GM19193 (cell line): ENCODE measurements around the gene FAM53B.
A peak's percentile ranks its signal among the peaks of the same experiment; 100 is the strongest.

ENCODE experiments used
- POLR2A ChIP-seq: IDR thresholded peaks from 4 replicates; pipeline ENCODE4 v1.6.1; 2011; ENCODE audit not compliant: insufficient read depth, insufficient read length; ENCODE audit errors: extremely low read depth

The FAM53B gene

GRCh38 chr10:124663228-124663627 lies 81.0 kb downstream of the FAM53B start:
- no peak for TF ChIP-seq POLR2A

DNA sequence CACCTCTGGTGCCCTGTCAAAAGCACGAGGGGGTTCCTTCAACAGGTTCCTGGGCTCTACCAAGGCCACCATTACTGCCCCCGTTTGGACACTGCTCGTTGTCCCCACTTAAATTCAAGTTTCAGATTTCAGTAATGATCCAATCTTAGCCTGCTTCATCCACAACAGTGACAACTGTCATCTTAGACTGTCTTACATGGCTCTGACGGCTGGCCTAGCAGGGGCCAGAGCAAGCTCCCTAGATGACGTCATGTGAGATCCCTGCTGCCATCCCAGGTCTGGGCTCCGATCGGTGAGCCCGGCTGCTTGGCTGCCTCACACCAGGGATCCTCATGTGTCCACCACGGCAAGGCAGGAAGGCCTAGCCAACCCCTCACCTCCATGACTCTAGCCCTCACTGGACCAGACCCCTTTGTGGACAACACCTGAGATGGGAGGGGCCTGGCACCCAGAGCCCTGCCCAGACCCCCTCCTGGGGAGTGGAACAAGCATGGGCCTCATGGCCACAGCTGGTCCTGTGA lies 82.5 kb downstream of the FAM53B start:
- TF ChIP-seq POLR2A = no peak

- no peak for TF ChIP-seq POLR2A
These were observed 83.6 kb downstream of the FAM53B start for GRCh38 chr10:124660404-124661125.

DNA sequence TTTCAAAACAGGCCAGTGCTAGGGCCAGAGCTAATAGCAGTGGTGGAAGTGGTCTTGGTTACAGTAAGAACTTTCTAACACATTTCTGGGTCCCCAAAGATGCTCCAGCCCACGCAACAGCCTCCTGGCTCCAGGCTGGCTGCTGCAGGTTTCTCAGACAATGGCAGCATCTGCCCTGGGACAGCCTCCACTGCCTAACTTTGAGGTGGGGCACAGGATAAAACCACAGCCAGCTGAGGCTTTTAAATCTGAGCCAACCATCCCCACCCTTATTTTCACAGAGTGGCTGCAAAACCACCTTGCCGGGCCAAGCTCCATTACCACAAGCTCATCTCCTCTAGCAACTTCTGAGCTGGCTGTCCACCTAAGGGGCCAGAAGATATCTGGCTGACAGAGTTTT lies 84.8 kb downstream of the FAM53B start:
- no peak for TF ChIP-seq POLR2A

GRCh38 chr10:124658591-124659242 lies 85.5 kb downstream of the FAM53B start:
- TF ChIP-seq POLR2A = no peak

DNA sequence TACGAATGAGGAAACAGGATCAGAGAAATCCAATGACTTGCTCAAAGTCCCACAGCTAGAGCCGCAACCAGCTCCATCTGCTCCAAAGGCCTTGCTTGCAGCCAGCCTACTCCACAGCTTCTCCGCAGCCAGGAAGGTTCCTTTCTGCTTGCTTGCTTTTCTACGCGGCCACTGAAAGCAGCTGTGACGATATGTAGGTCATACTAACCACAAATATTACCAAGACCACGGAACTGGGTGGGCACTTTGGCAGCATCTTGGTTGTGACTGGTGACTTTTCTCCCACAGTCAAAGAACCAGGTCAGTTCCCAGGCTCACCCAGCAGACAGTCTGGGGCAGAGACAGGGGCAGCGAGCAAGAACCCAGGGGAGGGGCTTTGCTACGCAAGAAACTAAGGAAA lies 86.4 kb downstream of the FAM53B start:
- TF ChIP-seq POLR2A = no peak

- no peak for TF ChIP-seq POLR2A
These were observed 87.6 kb downstream of the FAM53B start for GRCh38 chr10:124656541-124656940.

DNA sequence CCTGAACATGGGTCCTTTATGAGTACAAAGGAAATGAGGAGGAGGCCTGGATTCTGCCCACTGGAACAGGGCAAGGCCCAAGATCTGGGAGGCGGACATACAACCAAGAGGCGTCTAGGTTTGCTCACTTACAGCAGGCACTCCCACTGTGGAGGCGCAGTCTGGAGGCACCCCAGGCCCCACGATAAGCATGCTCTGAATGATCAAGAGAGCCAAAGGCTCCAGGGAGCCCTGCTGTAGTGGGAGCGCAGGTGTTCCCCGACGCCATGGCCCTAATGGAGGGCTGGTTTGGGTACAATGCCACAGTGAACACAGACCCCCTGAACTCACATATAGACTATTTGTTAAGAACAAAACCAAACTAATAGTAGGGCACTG lies 88.1 kb downstream of the FAM53B start:
- TF ChIP-seq POLR2A = no peak

DNA sequence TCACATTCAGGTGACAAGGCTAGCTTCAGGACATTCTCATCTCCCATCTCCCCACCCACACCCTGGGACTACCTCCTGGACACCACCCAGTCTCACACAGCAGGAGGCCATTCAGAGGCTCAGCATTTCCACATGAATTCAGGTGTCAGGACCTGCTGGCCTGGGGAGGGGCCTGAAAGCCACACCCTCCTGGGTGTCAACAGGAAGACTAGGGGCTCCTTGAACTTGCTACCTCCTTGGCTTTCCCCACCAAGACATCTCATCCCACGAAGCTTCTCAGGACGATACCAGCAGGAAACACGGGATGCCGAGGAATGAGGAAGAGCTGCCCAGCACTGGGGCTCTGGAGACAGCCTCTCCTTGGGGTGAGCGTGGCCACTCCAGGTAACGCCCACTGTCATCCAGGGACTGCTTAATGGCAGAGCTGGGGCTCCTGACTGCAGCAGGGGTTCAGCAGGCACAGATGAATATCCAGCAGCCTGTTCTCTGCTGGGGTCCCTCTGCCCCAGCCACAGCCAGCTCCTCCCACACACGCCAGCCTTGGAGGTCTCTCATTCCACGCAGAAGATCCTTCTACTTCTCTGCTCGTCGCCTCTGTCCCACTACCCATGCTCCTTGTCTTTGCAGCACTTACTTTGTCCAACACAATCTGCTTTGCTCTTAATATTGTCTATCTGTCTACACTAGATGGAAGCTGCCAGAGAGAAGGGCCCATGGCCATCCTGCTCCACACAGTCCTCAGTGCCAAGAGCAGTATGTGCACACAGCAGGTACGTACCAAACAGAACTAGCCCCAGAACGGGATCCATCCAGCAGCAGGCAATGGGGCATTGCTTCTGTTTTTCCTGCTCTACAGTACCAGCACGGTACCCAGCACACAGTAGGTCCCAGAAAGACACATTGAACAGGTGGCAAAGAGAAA lies 88.7 kb downstream of the FAM53B start:
- TF ChIP-seq POLR2A = no peak

DNA sequence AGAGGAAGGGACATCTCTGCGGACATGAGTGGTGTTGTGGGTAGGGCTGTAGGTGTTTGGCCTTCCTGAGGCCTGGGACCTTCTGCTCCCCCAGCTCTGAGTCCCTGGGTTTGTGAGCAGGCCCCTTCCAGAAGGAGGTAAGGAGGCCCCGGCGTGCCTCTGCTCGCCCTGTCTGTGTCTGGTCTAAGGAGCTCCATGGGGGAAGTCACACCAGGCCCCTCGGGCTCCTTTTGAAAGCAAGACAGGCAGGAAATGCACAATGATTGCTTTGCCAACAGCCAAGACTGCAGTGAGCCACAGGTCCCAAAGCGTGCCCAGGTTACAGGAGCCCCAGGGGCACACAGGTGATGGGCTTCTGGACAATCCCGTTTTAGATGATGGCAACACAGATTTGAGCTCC lies 89.5 kb downstream of the FAM53B start:
- TF ChIP-seq POLR2A = no peak

- TF ChIP-seq POLR2A = no peak
These were observed 90.1 kb downstream of the FAM53B start for GRCh38 chr10:124653811-124654651.

GRCh38 chr10:124653311-124653710 lies 90.9 kb downstream of the FAM53B start:
- no peak for TF ChIP-seq POLR2A

DNA sequence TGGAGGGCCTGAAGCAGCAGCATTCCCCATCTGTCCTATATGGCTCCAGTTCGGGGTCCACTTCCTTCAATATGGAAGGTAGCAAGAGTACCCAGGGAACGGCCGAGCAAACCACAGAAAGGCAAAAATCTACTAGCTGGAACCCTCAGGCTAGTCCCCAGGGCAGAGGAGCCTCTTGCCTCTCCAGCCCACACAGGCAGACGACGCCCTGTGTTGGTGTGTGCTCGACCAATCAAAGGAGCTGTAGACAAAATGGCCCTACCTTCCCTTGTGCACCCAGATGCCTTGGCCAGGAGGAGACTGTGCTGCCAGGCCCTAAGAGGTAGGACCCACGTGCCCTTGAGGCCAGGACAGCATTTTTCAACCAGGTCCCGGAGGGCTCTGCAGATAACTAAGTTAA lies 91.5 kb downstream of the FAM53B start:
- TF ChIP-seq POLR2A = no peak

DNA sequence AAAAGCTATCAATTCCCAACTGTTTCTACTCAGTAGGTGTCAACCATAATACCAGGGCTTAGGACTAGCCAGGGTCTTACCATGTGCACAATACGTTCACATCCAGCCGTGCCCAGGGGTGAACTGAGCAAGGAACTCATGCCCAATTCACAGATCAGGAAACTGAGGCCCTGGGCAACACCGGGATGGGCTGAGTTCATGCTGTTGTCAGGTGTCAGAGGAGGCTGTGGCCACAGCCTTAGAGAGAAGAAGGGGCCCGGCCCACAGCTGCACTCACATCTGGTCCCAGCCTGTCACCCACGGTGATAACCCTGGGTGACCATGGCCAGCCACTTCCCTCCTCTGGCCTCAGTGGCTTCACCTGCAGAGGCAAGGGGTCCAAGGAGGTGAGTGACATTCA lies 92.0 kb downstream of the FAM53B start:
- TF ChIP-seq POLR2A = no peak

DNA sequence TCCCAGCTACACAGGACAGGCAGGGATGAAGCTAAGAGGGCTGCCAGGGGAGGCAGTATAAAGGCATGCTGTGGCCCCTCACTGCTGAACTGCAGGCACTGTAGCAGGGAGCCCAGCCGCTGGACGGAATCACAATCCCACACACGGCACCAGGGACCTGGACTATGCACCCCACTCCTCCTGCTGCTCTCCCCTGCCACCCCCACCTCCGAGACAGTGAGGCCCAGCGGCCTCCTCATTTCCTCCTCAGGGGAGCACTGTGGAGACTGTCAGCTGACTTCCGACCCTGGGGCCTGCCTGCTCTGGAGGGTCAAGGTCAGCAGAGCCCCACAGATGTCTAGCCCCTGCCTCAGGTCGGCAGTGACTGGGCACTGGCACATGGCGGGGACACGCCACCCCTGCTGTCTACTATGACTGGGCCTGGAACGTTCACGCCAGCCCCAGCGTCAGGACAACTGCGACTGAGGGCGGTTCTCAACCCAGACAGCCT lies 92.7 kb downstream of the FAM53B start:
- peak; percentile 14 for TF ChIP-seq POLR2A

DNA sequence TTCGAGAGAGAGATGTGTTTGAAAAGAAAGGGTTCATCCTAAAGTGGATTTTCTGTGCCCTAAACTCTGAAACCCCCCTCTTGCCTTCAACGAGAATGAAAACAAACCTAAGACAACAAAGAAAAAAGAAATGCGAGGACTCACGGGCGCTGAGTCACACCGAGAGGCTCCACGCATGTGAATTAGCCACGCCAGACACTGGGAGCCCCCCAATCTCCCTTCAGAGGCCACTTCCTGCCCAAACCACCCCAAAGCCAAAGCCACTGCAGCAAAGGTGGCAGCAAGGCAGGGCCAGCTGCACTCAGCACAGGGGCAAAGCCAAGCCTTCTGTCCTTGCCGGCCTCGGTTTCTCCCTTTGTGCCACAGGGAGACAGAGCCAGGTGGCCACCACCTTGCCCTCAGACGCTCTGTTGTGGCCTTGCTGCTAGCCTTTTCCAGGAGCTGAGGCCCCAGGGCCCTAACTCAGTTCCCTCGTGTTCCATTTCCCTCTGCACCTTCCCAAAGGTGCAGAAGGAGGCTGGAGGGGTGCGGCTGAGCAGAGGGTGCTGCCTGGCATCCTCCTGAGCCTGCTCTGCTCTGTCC lies 93.3 kb downstream of the FAM53B start:
- TF ChIP-seq POLR2A = no peak
